ENCODE results near the gene TRMT1.

TRMT1 gene

GRCh38 chr19:13069415-13070359 is 46.9 kb downstream of the TRMT1 start:
- DNase-seq, result no peak

GRCh38 chr19:13068085-13068846 is 48.3 kb downstream of the TRMT1 start:
- no peak for DNase-seq

- no peak for DNase-seq
Observed at GRCh38 chr19:13066933-13067807, 49.4 kb downstream of the TRMT1 start.

- DNase-seq, result no peak
Observed at GRCh38 chr19:13066226-13066625, 50.3 kb downstream of the TRMT1 start.

- DNase-seq, result no peak
Observed at GRCh38 chr19:13064092-13064489, 52.4 kb downstream of the TRMT1 start.

GRCh38 chr19:13063461-13064091 is 53.0 kb downstream of the TRMT1 start:
- DNase-seq, result no peak

- DNase-seq, result no peak
Observed at GRCh38 chr19:13062317-13062716, 54.2 kb downstream of the TRMT1 start.

GRCh38 chr19:13060964-13061927 is 55.3 kb downstream of the TRMT1 start:
- DNase-seq, result peak; percentile 66

GRCh38 chr19:13060233-13060963 is 56.1 kb downstream of the TRMT1 start:
- DNase-seq, result no peak

GRCh38 chr19:13058951-13059660 is 57.4 kb downstream of the TRMT1 start:
- no peak for DNase-seq

- DNase-seq, result no peak
Observed at GRCh38 chr19:13057744-13058143, 58.8 kb downstream of the TRMT1 start.

GRCh38 chr19:13057147-13057572 is 59.4 kb downstream of the TRMT1 start:
- DNase-seq, result no peak

- DNase-seq, result no peak
Observed at GRCh38 chr19:13056052-13056660, 60.4 kb downstream of the TRMT1 start.

GRCh38 chr19:13055213-13056051 is 61.1 kb downstream of the TRMT1 start:
- no peak for DNase-seq

Data from effector CD8-positive, alpha-beta T cell (primary cell).